GM18861 (cell line): ENCODE measurements around the gene REXO4.

ENCODE experiments used
- ATAC-seq: cut with Tn5 transposase; IDR thresholded peaks from one replicate; pipeline ENCODE4 v1.9.1; 2021; ENCODE audit not compliant: unreplicated experiment

REXO4 gene, protein sequence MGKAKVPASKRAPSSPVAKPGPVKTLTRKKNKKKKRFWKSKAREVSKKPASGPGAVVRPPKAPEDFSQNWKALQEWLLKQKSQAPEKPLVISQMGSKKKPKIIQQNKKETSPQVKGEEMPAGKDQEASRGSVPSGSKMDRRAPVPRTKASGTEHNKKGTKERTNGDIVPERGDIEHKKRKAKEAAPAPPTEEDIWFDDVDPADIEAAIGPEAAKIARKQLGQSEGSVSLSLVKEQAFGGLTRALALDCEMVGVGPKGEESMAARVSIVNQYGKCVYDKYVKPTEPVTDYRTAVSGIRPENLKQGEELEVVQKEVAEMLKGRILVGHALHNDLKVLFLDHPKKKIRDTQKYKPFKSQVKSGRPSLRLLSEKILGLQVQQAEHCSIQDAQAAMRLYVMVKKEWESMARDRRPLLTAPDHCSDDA

DNA sequence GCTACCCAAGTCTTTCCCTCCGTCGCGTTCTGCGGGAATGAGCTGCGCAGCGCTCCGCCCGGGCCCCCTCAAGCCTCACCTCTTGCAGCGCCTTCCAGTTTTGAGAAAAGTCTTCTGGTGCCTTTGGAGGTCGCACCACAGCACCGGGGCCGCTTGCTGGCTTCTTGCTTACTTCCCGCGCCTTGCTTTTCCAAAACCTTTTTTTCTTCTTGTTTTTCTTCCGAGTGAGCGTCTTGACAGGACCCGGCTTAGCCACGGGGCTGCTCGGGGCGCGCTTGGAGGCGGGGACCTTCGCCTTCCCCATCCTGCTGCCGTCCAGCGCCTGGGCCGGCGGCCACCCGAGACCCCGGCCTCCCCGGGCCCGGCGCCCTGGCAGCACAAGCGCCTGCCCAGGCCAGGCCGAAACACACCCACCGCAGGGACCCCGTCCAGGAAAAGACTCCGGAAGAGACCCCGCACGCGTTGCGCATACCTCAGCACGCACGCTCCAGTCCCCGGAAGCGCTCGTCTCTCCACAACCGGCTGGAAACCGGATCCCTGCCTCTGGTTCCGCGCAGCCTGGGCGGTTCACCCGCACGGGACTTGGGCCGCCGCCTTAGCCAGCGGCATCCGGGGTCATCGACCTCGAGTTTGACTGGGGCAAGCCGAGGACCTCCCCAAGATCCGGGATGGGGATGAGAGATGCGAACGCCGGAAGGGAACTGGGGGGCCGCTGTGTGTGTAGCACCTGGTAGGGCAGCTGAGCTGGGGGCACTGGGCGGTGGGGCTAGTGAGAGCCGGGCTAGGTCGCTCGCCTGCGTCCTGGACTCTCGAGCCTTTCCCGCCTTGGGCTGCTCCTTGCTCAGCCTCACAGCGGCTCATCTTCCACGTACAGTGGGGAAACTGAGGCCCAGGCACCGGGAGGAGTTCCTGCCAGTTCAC, at the start of gene REXO4:
Gene REXO4 (minus strand): TSS at position 470 of the 921 bp plus-strand sequence. CDS start 166 bp downstream, at position 304.
- ATAC-seq, result peak; percentile 63

DNA sequence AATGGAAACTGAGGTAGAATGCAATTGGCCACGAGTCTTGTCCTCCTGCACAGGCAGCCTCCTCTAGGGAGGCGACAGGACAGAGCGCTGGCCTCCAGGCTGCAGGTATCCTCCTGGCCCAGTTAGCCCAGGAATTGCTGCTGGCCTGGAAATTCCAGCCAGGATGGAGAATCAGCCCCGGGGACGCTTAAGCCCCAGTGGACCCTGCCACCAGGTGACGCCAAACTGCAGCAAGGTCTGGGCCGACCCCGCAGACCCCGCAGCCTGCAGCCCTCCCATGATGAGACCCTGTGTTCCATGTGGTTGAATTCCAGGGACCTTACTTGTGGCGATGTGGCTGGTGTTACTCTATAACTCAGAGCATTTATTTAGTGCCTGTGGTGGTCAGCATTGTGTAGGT, 49.3 kb upstream of the REXO4 start:
- ATAC-seq, result no peak

DNA sequence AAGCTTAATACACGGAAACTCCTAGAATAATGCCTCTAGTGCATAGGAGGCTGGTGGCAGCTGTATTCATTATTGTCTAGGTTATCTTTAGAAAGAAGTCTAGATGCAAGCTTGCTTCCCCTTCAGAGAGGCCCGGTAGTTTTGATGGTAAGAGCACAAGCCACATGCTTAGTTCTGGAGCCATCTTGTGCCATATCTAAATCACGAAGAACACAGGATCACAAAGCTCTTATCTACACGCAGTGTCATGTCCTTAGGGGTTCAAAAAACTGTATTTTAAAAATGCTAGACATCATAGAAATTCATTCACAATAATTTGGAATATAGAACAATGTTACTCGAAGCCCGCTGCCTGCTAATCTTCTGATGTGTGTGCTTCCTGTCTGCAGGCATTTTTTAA, 48.2 kb upstream of the REXO4 start:
- no peak for ATAC-seq

DNA sequence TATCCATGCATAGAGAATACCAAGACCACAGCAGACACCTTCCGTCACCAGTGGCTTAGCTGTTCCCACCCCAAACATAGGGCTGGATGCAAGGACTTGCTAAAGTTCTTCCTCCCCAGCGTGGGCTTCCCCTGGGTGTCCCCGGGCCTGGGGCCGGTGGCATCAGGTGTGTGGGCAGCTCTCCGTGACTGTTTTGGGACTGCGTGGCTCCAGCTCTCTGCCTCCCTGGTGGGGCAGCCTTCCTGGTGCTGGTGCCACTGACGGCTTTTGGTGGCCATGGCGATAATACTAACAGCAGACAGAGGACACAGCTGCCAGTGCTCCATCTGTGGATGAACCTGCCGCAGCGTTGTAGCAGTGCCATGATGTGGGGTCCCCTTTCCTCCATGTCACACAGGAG, 46.8 kb upstream of the REXO4 start:
- no peak for ATAC-seq

DNA sequence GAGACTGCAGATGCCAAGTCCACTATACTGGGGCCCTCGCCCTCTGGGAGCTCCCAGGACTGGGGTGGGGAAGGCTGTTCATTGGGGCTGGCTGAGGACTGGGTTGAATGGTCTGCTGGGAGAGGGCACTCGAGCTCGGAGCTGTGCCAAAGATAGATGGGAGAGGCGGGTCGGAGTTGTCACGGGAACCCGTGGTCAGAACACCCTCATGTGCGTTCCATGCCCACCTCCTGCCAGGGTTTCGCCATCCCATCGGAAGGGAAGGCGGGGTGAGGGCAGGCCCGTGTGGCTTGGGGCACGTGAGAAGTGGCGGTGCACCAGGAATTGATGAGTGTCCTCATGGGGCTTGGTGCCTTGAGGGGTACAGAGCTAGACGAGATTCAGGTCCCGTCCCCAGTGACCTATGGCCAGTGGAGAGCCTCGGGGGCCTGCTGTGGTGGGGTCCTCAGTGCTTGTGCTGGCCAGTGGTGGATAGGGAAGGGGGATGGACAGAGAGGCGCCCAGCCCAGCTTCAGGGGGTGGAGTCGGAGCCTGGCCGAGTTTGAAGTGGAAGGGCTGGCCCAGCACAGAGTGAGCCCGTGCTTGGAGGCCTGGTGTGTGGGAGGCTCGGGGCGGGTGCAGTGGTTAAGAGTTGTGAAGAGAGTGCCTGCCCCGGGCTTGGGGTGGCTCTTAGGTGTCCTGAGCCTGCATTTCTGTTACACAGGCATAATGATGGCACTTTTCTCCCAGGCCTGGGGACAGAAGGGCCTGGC, 46.2 kb upstream of the REXO4 start:
- no peak for ATAC-seq

DNA sequence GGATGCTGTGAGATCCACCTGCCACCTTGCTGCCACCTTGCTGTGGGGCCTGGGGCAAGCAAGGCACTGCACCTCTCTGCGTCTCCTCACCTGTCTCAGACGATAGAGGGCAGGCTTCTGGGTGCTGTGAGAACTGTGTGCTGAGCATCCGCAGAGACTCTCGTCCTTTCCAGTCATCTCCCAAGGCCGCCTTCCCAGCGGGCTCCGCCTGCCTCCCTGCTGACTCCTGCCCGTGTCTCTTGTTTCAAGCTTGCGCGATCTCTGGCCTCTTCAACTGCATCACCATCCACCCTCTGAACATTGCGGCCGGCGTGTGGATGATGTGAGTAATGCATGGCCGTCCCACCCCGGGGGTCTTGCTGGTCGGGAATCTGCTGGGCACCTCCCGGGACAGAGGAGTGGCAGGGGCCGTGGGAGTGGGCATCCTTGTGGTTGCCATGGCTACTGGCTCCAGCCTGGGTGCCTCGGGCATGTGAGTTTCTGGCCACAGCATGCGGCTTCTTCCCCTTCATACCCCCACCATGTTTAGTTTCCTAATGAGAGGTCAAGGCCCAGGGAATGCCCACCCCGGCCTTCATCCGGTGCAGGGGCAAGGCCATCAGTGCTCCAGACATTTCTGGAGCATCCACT, 45.5 kb upstream of the REXO4 start:
- ATAC-seq, result no peak

DNA sequence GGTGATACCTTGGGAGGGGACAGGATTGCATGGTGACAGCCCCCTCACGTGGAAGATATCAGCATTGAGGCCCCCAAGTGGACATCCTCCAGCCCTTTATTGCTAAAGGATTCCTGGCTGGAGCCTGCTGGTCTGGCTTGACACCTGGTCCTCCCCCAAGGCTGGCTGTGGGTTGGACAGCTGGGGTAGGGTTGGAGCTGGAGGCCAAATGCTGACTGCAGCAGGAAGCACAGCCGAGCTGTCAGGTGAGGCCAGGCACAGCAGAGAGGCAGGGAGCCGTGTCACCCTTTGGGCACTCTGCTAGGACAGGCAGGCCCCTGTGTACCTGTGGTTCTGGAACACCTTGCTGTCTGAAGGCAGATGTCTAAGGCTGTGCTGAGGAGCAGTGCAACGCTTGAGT, 44.2 kb upstream of the REXO4 start:
- ATAC-seq, result no peak

DNA sequence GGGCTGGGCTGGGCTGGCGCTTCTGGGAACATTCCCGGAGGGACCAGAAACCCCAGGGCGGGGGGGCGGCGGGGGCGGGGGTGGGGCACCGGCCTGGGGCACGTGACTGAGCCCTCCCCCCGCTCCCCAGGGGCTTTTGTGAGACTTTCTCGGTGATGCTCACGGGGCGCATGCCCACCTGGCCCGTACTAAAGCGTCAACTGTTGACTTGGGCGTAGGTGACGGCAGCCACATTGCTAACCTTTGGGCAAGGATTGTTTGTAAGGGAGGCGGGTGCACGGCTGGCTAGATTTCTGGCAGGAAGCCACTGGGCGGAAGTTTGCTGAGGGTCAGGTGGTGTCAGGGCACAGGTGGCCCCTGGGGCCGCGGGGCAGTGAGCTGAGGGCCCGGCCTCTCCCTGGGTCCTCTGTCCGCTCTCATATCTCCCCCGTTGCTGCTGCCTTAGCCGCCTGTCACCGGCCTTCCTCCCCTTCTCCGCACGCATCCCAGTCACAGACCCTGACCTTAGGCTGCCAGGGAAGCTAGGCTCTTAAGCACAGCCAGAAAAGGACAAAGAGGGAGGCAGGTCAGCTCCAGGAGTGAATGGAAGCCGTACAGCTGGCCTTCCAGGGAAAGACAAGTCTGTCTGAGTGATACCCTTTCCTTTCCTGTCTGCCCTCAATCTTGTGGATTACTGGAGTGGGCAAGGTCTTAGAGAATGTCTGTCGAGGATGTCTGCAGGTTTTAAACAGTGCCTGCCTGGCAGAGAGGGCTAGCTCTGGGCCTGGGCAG, 42.8 kb upstream of the REXO4 start:
- peak; percentile 18 for ATAC-seq

DNA sequence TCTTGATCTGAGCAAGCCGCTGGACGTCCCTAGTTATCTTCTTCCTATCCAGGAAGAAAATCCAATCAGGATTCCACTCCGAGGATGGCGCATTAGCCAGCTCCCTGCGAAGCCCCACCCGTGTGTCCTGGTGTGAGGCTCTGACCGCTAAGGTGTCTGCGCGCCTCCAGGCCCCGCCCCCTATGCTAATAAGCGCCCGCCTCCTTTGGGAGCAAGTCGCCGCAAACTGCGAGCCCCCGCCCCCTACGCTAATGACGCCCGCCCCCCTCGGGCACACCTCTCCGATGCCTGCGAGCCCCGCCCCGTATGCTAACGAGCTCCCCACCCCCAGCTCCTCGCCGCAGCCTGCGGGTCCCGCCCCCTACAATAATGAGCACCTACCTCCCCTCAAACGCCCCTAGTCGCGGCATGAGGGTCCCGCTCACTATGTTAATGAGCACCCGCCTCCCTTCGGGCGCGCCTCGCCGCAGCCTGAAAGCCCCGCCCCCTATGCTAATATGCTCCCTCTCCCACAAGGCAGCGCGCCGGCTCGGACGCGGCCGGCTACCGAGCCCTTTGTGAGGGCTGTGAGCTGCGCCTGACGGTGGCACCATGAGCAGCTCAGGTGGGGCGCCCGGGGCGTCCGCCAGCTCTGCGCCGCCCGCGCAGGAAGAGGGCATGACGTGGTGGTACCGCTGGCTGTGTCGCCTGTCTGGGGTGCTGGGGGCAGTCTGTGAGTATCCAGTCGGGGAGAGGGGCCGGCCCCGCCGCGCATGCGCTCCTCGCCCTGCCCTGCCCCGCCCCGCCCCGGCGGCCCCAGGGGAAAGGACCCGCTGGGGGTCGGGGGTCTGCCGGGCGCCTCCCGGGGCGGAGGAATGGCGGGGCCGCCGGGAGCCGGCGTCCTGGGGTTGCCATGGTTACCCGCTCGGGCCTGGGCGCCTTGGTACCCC, 41.9 kb upstream of the REXO4 start, which contains the start of gene CACFD1:
Gene CACFD1 (plus strand): TSS at position 503 of the 929 bp plus-strand sequence. CDS start 89 bp downstream, at position 592.
- ATAC-seq, result peak; percentile 54

DNA sequence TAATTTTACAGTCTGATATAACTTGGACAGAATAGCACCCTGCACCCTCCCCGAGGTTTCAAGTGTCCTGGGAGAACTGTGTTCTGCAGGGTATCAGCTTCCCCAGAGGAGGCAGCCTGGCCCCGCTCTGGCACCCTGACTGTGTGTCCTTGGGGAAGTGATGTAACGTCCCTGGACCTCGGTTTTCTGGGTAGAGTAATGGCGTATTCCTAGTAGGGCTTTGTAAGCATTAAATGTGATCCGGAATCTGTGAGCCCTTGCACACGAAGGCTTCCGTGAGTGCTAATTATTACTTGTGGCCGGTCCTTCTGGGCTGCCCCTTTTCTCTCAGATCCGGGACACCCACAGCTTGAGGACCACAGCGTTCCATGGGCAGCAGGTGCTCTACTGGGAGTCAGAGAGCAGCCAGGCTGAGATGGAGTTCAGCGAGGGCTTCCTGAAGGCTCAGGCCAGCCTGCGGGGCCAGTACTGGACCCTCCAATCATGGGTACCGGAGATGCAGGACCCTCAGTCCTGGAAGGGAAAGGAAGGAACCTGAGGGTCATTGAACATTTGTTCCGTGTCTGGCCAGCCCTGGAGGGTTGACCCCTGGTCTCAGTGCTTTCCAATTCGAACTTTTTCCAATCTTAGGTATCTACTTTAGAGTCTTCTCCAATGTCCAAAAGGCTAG, 41.0 kb upstream of the REXO4 start:
- no peak for ATAC-seq

DNA sequence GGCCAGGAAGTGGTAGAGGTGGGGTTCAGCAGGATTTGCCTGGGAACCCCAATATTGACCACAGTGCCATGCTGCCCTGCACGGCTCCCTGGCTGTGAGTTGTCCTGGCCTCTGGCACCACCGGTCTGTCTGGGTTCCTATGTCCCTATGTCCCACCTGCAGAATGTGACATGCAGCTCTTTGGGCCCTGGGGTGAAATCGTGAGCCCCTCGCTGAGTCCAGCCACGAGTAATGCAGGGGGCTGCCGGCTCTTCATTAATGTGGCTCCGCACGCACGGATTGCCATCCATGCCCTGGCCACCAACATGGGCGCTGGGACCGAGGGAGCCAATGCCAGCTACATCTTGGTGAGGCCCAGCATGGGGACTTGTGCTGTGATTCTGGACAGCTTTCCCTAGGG, 39.9 kb upstream of the REXO4 start:
- no peak for ATAC-seq

DNA sequence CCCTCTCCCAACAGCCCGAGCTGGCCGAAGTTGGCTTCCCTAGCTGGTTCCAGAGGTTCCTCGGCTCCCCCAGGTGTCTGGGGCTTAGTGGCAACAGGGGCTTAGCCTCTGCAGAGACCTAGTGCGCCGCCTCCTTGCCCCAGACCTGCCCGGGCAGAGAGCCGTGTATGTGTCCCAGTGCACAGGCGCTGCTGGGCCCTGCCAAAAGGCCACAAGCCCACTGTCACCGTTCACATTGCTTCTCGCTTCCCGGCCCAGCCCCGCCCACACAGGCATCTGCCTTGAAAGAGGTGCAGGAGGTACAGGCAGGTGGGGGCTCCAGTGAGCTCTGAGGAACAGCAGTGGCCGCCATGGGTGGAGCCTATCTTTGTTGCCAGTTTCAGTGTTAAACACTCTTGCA, 39.4 kb upstream of the REXO4 start:
- ATAC-seq, result no peak

DNA sequence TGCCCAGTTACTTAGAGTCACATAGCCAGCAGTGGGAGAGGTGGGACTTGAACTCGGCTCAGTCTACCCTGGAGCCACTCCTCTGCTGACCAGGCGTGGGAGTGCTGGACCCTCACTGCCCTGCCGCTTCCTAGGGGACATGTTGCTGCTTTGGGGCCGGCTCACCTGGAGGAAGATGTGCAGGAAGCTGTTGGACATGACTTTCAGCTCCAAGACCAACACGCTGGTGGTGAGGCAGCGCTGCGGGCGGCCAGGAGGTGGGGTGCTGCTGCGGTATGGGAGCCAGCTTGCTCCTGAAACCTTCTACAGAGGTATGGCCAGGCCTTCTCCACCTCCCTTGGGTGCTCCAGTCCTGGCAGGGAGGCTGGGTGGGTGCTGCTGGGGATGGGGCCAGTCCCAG, 38.6 kb upstream of the REXO4 start:
- ATAC-seq, result no peak

DNA sequence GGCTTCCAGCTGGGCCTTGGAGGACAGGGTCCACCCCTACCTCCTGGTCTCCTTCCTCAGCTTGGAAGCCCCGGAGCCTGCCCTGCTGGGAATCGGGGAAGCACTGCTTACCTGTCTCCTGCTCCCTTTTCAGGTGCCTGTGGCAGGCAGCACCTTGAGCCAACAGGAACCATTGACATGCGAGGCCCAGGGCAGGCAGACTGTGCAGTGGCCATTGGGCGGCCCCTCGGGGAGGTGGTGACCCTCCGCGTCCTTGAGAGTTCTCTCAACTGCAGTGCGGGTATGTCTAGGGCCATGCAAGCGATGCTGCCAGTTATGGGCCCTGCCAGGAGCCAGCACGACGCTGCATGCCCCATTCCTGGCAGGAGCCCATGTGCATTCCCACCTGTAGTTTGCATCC, 38.1 kb upstream of the REXO4 start:
- no peak for ATAC-seq

DNA sequence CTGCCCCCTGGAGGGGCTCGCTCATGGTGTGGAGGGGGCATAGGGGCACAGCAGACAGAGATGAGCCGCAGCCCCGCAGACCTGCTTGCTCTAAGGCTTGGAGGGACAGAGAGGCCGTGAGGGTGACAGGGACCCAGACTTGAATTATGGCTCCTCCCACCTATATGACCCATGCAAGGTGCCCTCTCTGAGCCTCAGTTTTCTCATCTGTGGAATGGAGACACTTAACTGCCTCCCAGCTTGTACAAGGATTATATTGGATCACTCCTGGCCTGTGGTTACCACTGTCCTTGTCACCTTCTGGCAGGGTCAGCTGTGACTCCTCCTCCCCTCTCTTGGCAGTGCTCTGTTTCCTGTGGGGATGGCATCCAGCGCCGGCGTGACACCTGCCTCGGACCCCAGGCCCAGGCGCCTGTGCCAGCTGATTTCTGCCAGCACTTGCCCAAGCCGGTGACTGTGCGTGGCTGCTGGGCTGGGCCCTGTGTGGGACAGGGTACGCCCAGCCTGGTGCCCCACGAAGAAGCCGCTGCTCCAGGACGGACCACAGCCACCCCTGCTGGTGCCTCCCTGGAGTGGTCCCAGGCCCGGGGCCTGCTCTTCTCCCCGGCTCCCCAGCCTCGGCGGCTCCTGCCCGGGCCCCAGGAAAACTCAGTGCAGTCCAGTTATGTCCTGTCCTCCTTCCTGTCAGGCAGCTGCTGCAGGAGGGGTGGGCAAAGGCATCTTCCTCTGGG, 37.3 kb upstream of the REXO4 start:
- no peak for ATAC-seq

DNA sequence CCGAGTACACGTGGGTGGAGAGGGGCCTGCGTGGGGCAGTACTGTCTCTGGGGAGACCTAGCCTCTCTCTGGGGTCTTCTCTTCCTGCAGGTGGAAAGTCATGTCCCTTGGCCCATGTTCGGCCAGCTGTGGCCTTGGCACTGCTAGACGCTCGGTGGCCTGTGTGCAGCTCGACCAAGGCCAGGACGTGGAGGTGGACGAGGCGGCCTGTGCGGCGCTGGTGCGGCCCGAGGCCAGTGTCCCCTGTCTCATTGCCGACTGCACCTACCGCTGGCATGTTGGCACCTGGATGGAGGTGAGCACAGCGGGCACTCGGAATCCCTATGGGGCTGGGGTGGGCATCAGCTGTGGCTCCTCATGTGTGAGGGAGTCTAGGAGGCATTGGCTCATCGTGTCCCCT, 36.5 kb upstream of the REXO4 start:
- ATAC-seq, result no peak

DNA sequence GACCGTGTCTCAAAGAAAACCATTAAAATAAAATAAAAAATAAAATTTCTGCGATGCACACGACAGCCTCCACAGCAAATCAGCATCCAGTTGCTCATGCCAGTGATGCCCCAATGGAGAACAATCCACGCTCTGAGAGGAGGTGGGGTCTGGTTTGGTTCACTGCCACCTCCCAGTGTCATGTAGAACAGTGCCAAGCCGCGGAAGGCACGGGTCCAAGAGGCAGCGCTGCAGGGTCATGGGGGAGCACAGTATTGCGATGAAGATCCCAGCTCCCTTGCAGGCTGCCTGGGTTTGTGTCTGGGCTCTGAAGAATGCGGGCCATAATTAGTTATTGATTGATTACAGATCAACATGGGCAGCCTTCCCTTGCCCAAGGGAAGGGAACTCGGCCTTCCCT, 35.8 kb upstream of the REXO4 start:
- ATAC-seq, result no peak

DNA sequence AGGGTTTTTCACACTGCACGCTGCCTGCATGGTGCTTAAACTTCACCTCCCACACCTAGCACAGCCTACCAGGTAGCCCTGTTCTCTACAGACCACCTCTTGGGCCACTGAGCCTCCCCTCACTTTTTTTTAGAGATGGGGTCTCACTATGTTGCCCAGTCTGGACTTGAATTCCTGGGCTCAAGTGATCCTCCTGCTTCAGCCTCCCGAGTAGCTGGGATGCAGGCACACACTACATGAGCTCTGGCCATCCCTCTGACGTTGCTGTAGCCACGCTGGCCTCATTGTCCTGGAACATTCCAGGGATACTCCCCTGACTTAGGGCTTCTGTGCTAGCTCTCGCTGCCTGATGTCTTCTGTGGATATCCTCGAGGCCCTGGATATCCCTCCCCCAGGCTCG, 34.8 kb upstream of the REXO4 start:
- ATAC-seq, result no peak
